ENCODE results near the gene SPNS2. TPM values are rescaled to one million over a fixed set of nuclear protein-coding genes. Genes with fewer than 3 reads are reported as not detected.

SPNS2 gene
- total and polyA plus RNA-seq, 10 of the 15 experiments (the other 5 are each of a cell fraction or from before 2014, with no cell fraction given): 0.04 to 1.1 (median 0.23) TPM; not detected in 2

GRCh38 chr17:4530799-4531730 is 32.4 kb downstream of the SPNS2 start:
- Histone ChIP-seq H2AFZ (ENCODE audit: control insufficient read depth, low read depth, low read length) (no peak overlapping the region), H4K20me1 (ENCODE audit: control insufficient read depth, insufficient read depth) (no peaks in the 10 kb centered on the region), H3K36me3 (ENCODE audit: control insufficient read depth in 2 of 2, insufficient read depth in 2 of 2, low read length in 1 of 2) (no peaks in the 10 kb centered on the region), H3K27me3 (replicated peaks in 1 of 2; ENCODE audit: control insufficient read depth in 2 of 2, insufficient read depth in 2 of 2, low read length in 1 of 2) (no peaks in the 10 kb centered on the region), H3K9me3 (replicated peaks; ENCODE audit: control insufficient read depth, insufficient read depth, low read length) (no peaks in the 10 kb centered on the region), H3K9ac (ENCODE audit: control insufficient read depth, insufficient read depth, low read length) (no peak overlapping the region), H3K4me2 (ENCODE audit: control insufficient read depth, insufficient read depth) (no peak overlapping the region), H3K79me2 (ENCODE audit: control insufficient read depth, insufficient read depth, low read length) (no peaks in the 10 kb centered on the region), H3K4me1 (ENCODE audit: control insufficient read depth, insufficient read depth, low read length) (no peaks in the 10 kb centered on the region), H3K4me3 (no peak overlapping the region), H3K27ac (ENCODE audit: control insufficient read depth, insufficient read depth) (no peak overlapping the region)
- ChIA-PET SMC1A (ENCODE audit: uncharacterized antibody, unreplicated experiment) (no interaction called here), POLR2A (interaction anchor here (0.6 kb wide), 1 partner anchor 10 kb away, joined by 3 read pairs; no protein-coding TSS in a partner anchor), CTCF (no interaction called here), RAD21 (ENCODE audit: unreplicated experiment) (no interaction called here)
- ATAC-seq (no peak), FAIRE-seq (no peak), DNase-seq (ENCODE audit: low read depth, low spot score) (no peak)
- in situ Hi-C loops (cut with MboI) (no loop called here), intact Hi-C loops (cut with micrococcal nuclease; ENCODE audit: unreplicated experiment) (no loop called here)
- TF ChIP-seq BCLAF1 (IDR thresholded peaks at IDR 0.05) (no peak), TCF7 (IDR thresholded peaks at IDR 0.05; ENCODE audit: borderline replicate concordance) (no peak), RUNX3 (IDR thresholded peaks at IDR 0.05; ENCODE audit: low read length) (no peak), POLR2AphosphoS5 (IDR thresholded peaks at IDR 0.05; ENCODE audit: low read length) (no peak), ZNF274 (IDR thresholded peaks at IDR 0.05; ENCODE audit: insufficient read depth, insufficient read length) (no peak), ZNF622 (IDR thresholded peaks at IDR 0.05) (no peak), ZNF687 (IDR thresholded peaks at IDR 0.05) (no peak), RELB (IDR thresholded peaks at IDR 0.05; ENCODE audit: low read depth) (no peak), FOXM1 (IDR thresholded peaks at IDR 0.05; ENCODE audit: low read depth, low read length) (no peak)
- WGBS (ENCODE audit: insufficient coverage, insufficient replicate concordance, low lambda C conversion rate, missing lambda C conversion rate): 50% methylated on average over 30 of the region's 30 CpGs
- BruUV-seq (replicated peaks): no TSS peak
